H1 (cell line): ENCODE data around the gene SGMS1. TPM values are rescaled to one million over a fixed set of nuclear protein-coding genes. Genes with fewer than 3 reads are reported as not detected.

Experiments used
- CTCF ChIA-PET: fragments of 300-600 bp; sonication (Branson Sonifier 250); formaldehyde crosslinking; loops from one replicate; lab custom pipeline; 2021; ENCODE audit not compliant: partially characterized antibody; lab: Charles Lee
- POLR2A ChIA-PET: fragments of 300-600 bp; sonication (Branson Sonifier 250); formaldehyde crosslinking; loops from one replicate; lab custom pipeline; 2021; ENCODE audit warnings: inconsistent platforms; ENCODE audit not compliant: partially characterized antibody; lab: Charles Lee
- DNase-seq, 2 experiments: peaks; one replicate each; pipeline versions ENCODE4 v3.0.0 to v3.0.0-alpha.2; 2010 to 2022; ENCODE audit warnings: low spot score in 2 of 2, low read depth in 1 of 2, mixed read lengths in 1 of 2
- FAIRE-seq: peaks from 2 replicates; lab custom pipeline; 2011; peaks lifted over from hg19 to GRCh38; lab: Jason Lieb, UNC
- H2AFZ ChIP-seq: 2 replicates; pipeline ENCODE4 v1.8.1; 2012; ENCODE audit warnings: low read length, inconsistent platforms
- H2AK5ac ChIP-seq: 2 replicates; pipeline ENCODE4 v1.6.1; 2013; ENCODE audit warnings: low read depth, low read length
- H2BK120ac ChIP-seq: replicated peaks from 2 replicates; pipeline ENCODE3; 2013; ENCODE audit warnings: low read depth, low read length, inconsistent platforms
- H2BK12ac ChIP-seq: 2 replicates; pipeline ENCODE4 v1.6.1; 2013; ENCODE audit warnings: low read depth, low read length
- H2BK15ac ChIP-seq: 2 replicates; pipeline ENCODE4 v1.6.1; 2013; ENCODE audit warnings: low read length
- H2BK20ac ChIP-seq: 2 replicates; pipeline ENCODE4 v1.6.1; 2013; ENCODE audit warnings: low read length
- H2BK5ac ChIP-seq: 2 replicates; pipeline ENCODE4 v1.6.1; 2013; ENCODE audit warnings: low read depth, low read length
- H3K14ac ChIP-seq: 2 replicates; pipeline ENCODE4 v1.6.1; 2013; ENCODE audit warnings: inconsistent platforms; ENCODE audit not compliant: insufficient read length
- H3K18ac ChIP-seq: 2 replicates; pipeline ENCODE4 v1.6.1; 2013; ENCODE audit warnings: low read length; ENCODE audit errors: extremely low read depth
- H3K23ac ChIP-seq: 2 replicates; pipeline ENCODE4 v1.6.1; 2013; ENCODE audit warnings: inconsistent platforms; ENCODE audit not compliant: insufficient read length
- H3K23me2 ChIP-seq: 2 replicates; pipeline ENCODE4 v1.6.1; 2013; ENCODE audit warnings: low read depth, low read length
- H3K27ac ChIP-seq: 2 replicates; pipeline ENCODE4 v1.6.1; 2011; ENCODE audit warnings: low read depth, low read length, inconsistent platforms
- H3K27me3 ChIP-seq, 4 experiments: replicated peaks in 1 of 4; 1 replicate in 1 of 4; 2 replicates in 3 of 4; pipeline versions ENCODE4 v1.6.1 to v1.8.1; 2011 to 2013; ENCODE audit warnings: low read length in 3 of 4, mild to moderate bottlenecking in 3 of 4, inconsistent platforms in 2 of 4, mixed read lengths in 2 of 4, moderate library complexity in 1 of 4; ENCODE audit not compliant: control insufficient read depth in 3 of 4, insufficient read depth in 3 of 4; ENCODE audit errors: extremely low read depth in 1 of 4
- H3K36me3 ChIP-seq, 4 experiments: 2 replicates each; pipeline versions ENCODE4 v1.6.1 to v1.8.1; 2011 to 2013; ENCODE audit warnings: mild to moderate bottlenecking in 4 of 4, low read length in 3 of 4, moderate library complexity in 2 of 4, control low read depth in 1 of 4, inconsistent platforms in 1 of 4; ENCODE audit not compliant: insufficient read depth in 4 of 4, control insufficient read depth in 2 of 4
- H3K4ac ChIP-seq: replicated peaks from 2 replicates; pipeline ENCODE3; 2013; ENCODE audit warnings: low read length, low read depth, mixed read lengths, inconsistent platforms; ENCODE audit not compliant: insufficient read length
- H3K4me1 ChIP-seq, 4 experiments: replicated peaks in 1 of 4; 1 replicate in 1 of 4; 2 replicates in 3 of 4; pipeline versions ENCODE4 v1.6.1 to v1.8.1; 2011 to 2013; ENCODE audit warnings: low read length in 3 of 4, inconsistent platforms in 2 of 4, mixed read lengths in 1 of 4; ENCODE audit not compliant: insufficient read depth in 4 of 4, control insufficient read depth in 3 of 4
- H3K4me2 ChIP-seq, 2 experiments: 2 replicates each; pipeline versions ENCODE4 v1.6.1 to v1.8.1; 2011 to 2013; ENCODE audit warnings: low read depth in 2 of 2, low read length in 2 of 2, control low read depth in 1 of 2, inconsistent platforms in 1 of 2, mild to moderate bottlenecking in 1 of 2; ENCODE audit not compliant: insufficient read depth in 1 of 2
- H3K4me3 ChIP-seq, 4 experiments: fragments of 200-600, 300-600 bp in 1 of 4; sonication (generic), shearing (Covaris generic), sonication (Bioruptor Twin) in 1 of 4; 2 replicates each; pipeline versions ENCODE4 v1.5.1 to v1.8.1; 2011 to 2016; ENCODE audit warnings: low read length in 4 of 4, low read depth in 3 of 4, control low read depth in 2 of 4, inconsistent platforms in 2 of 4, mild to moderate bottlenecking in 2 of 4, mixed read lengths in 1 of 4, moderate library complexity in 1 of 4; ENCODE audit not compliant: insufficient read depth in 2 of 4; ENCODE audit errors: extremely low read depth in 1 of 4
- H3K56ac ChIP-seq: replicated peaks from 2 replicates; pipeline ENCODE3; 2013; ENCODE audit warnings: low read depth, mild to moderate bottlenecking, mixed read lengths, low read length, inconsistent platforms; ENCODE audit not compliant: insufficient read length
- H3K79me1 ChIP-seq: 2 replicates; pipeline ENCODE4 v1.6.1; 2013; ENCODE audit warnings: low read depth, low read length, control low read depth
- H3K79me2 ChIP-seq, 2 experiments: 2 replicates each; pipeline versions ENCODE4 v1.6.1 to v1.8.1; 2012 to 2013; ENCODE audit warnings: low read length in 2 of 2, mild to moderate bottlenecking in 2 of 2, inconsistent platforms in 1 of 2; ENCODE audit not compliant: insufficient read depth in 2 of 2, control insufficient read depth in 1 of 2
- H3K9ac ChIP-seq, 4 experiments: replicated peaks in 1 of 4; 1 replicate in 1 of 4; 2 replicates in 3 of 4; pipeline versions ENCODE4 v1.6.1 to v1.8.1; 2011 to 2013; ENCODE audit warnings: low read depth in 3 of 4, low read length in 3 of 4, control low read depth in 2 of 4, mild to moderate bottlenecking in 2 of 4, moderate library complexity in 2 of 4, inconsistent platforms in 1 of 4; ENCODE audit errors: extremely low read depth in 1 of 4
- H3K9me3 ChIP-seq, 2 experiments: 2 replicates each; pipeline versions ENCODE4 v1.6.1 to v1.8.1; 2012 to 2013; ENCODE audit warnings: mild to moderate bottlenecking in 2 of 2, moderate library complexity in 2 of 2, control low read depth in 1 of 2, inconsistent platforms in 1 of 2, low read depth in 1 of 2, low read length in 1 of 2, mixed read lengths in 1 of 2; ENCODE audit not compliant: insufficient read depth in 2 of 2
- H4K20me1 ChIP-seq, 2 experiments: replicated peaks in 1 of 2; 2 replicates each; pipeline versions ENCODE3 to v1.8.1; 2011 to 2013; ENCODE audit warnings: inconsistent platforms in 2 of 2, low read length in 2 of 2, mild to moderate bottlenecking in 1 of 2; ENCODE audit not compliant: insufficient read depth in 2 of 2, control insufficient read depth in 1 of 2
- H4K5ac ChIP-seq: 2 replicates; pipeline ENCODE4 v1.6.1; 2013; ENCODE audit warnings: low read length, low read depth, mixed read lengths, inconsistent platforms; ENCODE audit not compliant: insufficient read length
- H4K8ac ChIP-seq: 2 replicates; pipeline ENCODE4 v1.8.0; 2013; ENCODE audit warnings: mild to moderate bottlenecking, moderate library complexity, low read length, inconsistent platforms; ENCODE audit not compliant: insufficient read depth; ENCODE audit errors: extremely low read depth
- H4K91ac ChIP-seq: replicated peaks from 2 replicates; pipeline ENCODE3; 2013; ENCODE audit warnings: low read length, mixed read lengths, inconsistent platforms; ENCODE audit not compliant: insufficient read length
- POU5F1 ChIP-seq: IDR thresholded peaks from 2 replicates; pipeline ENCODE4 v1.6.1; 2011; ENCODE audit warnings: low read depth, mild to moderate bottlenecking, low read length, moderate library complexity
- SAP30 ChIP-seq: fragments of 300-600 bp; sonication (generic); IDR thresholded peaks from 2 replicates; pipeline ENCODE4 v1.7.1; 2012; ENCODE audit warnings: low read length, moderate library complexity, mild to moderate bottlenecking, inconsistent platforms; ENCODE audit not compliant: insufficient read depth, insufficient replicate concordance
- TAF7 ChIP-seq: optimal IDR thresholded peaks from 2 replicates; pipeline ENCODE3; 2011; ENCODE audit warnings: low read depth, mild to moderate bottlenecking, inconsistent platforms, low read length, moderate library complexity, borderline replicate concordance
- TEAD4 ChIP-seq: IDR thresholded peaks from 2 replicates; pipeline ENCODE4 v1.6.1; 2012; ENCODE audit warnings: low read depth, low read length, inconsistent platforms, mixed read lengths
- WGBS, 2 experiments: shearing (Covaris generic) in 1 of 2; methylation state at CpG; one replicate each; pipeline versions ENCODE4 v1.1.6 to v1.1.7; 2013 to 2015; ENCODE audit warnings: low lambda C conversion rate in 2 of 2, mixed read lengths in 2 of 2, inconsistent platforms in 1 of 2, low coverage in 1 of 2, missing lambda C conversion rate in 1 of 2; ENCODE audit not compliant: insufficient replicate concordance in 2 of 2, insufficient coverage in 1 of 2, insufficient read length in 1 of 2; ENCODE audit errors: extremely low coverage in 1 of 2, missing lambda C conversion rate in 1 of 2; 5-methylcytosine and 5-hydroxymethylcytosine counted together
- polyA plus RNA-seq, 7 experiments: library from polyadenylated mRNA; depleted of rRNA in 3 of 7; stranded (reverse) in 5 of 7; unstranded in 2 of 7; fragments of >200 nt in 5 of 7; fragments of 200-250 nt in 2 of 7; gene quantifications; 1 replicate in 5 of 7; 2 replicates in 1 of 7; 4 replicates in 1 of 7; pipeline versions ENCODE4 v1.2.1 to v1.2.3, GENCODE V29; 2011 to 2013; ENCODE audit warnings: missing spikeins in 2 of 7, mixed read lengths in 2 of 7
- total RNA-seq: library from RNA; stranded (reverse); fragmentation: NEBNext Ultra II Directional; extraction: Animal tissue kit (Norgen Biotek cat#: 25700); gene quantifications from 2 replicates; pipeline ENCODE4 v1.2.1, GENCODE V29; 2021
- TF ChIP-seq, protein P1 (sequence below): IDR thresholded peaks from 2 replicates; pipeline ENCODE4 v1.6.1; 2011; ENCODE audit warnings: low read length, improper control_type of control experiment

Gene SGMS1
- total and polyA plus RNA-seq, 2 of the 8 experiments (the other 6 are each of a cell fraction or from before 2014, with no cell fraction given) = 6.0 to 15.6 TPM

DNA sequence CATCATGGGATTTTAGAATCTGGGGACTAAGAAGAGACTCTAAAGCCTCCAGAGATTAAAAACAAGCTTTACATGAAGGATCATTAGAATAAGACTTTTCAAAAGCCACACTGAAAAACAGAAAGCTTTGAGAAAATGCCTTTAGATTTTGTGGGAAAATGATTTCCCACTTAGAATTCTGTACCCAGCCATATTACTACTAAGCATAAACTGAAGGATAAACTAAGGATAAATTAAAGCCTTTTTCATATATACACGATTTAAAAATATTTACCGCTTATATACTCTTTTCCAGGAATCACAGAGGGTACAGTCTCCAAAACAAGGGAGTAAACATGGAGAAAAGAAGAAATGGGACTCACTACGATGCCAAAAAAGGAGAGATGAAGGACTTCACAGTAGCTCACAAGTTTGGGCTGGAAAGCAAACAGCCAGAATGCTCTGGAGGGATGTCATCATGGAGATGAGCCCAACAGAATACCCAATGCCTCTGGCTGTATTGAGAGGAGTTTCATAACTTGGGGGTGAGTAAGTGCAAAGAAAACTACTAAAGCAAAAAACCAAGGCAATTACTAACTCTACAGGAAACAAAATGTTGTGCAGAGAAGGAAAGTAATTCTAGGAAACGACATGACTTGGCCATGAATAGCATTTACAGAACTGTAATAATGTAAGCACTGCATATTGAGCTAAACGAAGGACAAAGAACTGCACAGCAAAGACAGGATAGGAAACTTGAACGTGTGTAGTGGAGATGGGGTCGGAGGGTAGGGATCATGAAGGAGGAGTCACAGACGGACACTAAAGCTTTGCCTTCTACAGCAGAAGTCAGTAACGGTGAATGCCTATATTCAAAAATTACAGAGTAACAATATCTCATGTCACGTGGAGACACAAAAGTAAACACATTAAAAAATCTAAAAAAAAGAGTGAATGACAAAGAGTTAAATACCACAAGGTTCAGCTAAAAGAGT lies 311.0 kb downstream of the SGMS1 start:
- no peak overlapping the region for H2BK12ac ChIP-seq
- H3K23me2 ChIP-seq = no peaks in the 10 kb centered on the region
- DNase-seq (no peak), FAIRE-seq (no peak)
- H3K56ac ChIP-seq = no peak overlapping the region
- H3K9ac ChIP-seq = no peak overlapping the region
- no peaks in the 10 kb centered on the region for H3K4me1 ChIP-seq
- POLR2A ChIA-PET = no interaction called here
- H3K14ac ChIP-seq = no peak overlapping the region
- no peak overlapping the region for H4K5ac ChIP-seq
- no peak overlapping the region for H2AFZ ChIP-seq
- no peak overlapping the region for H2BK20ac ChIP-seq
- no peak overlapping the region for H3K23ac ChIP-seq
- H3K79me1 ChIP-seq = no peaks in the 10 kb centered on the region
- 82% methylated on average over 10 of the region's 10 CpGs; no CpG with 5 or more reads in 1 of the 2 experiments for WGBS, 2 experiments
- H4K91ac ChIP-seq = no peak overlapping the region
- no peaks in the 10 kb centered on the region for H3K27me3 ChIP-seq
- no peak overlapping the region for H4K8ac ChIP-seq
- H3K36me3 ChIP-seq = peaks cover 0 to 3% (median 0%) of the 10 kb centered on the region in 4 experiments; a peak in 1 of 8 replicates
- no peak overlapping the region for H3K4me2 ChIP-seq
- H3K4me3 ChIP-seq = no peak overlapping the region
- H3K4ac ChIP-seq = no peak overlapping the region
- TF ChIP-seq TEAD4 (no peak), SAP30 (no peak), TAF7 (no peak), POU5F1 (no peak)
- TF ChIP-seq, protein P1, sequence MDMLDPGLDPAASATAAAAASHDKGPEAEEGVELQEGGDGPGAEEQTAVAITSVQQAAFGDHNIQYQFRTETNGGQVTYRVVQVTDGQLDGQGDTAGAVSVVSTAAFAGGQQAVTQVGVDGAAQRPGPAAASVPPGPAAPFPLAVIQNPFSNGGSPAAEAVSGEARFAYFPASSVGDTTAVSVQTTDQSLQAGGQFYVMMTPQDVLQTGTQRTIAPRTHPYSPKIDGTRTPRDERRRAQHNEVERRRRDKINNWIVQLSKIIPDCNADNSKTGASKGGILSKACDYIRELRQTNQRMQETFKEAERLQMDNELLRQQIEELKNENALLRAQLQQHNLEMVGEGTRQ = no peak
- H3K27ac ChIP-seq = no peak overlapping the region
- no peaks in the 10 kb centered on the region for H3K9me3 ChIP-seq
- H2BK15ac ChIP-seq = no peak overlapping the region
- H4K20me1 ChIP-seq = no peaks in the 10 kb centered on the region
- H3K79me2 ChIP-seq = no peaks in the 10 kb centered on the region
- no peak overlapping the region for H2BK120ac ChIP-seq
- no peak overlapping the region for H2AK5ac ChIP-seq
- CTCF ChIA-PET = interaction anchor here (1.0 to 3.1 kb wide), 9 partner anchors 10 to 107 kb away, joined by 3 to 23 read pairs (median 5); no protein-coding TSS in a partner anchor
- no peak overlapping the region for H2BK5ac ChIP-seq
- no peak overlapping the region for H3K18ac ChIP-seq
